Mesothelial cell of epicardium (in vitro differentiated cells): ENCODE measurements around the gene ACOXL. TPM values are rescaled to one million over a fixed set of nuclear protein-coding genes. Genes with fewer than 3 reads are reported as not detected.

Source experiments
- DNase-seq, 2 experiments: peaks; one replicate each; pipeline ENCODE4 v3.0.0; 2021; ENCODE audit warnings: low spot score in 2 of 2; ENCODE audit not compliant: unreplicated experiment in 2 of 2
- H3K27ac Mint-ChIP-seq: 2 replicates; pipeline ENCODE4 v1.8.0; 2021; ENCODE audit warnings: mixed read lengths
- H3K27me3 Mint-ChIP-seq: 2 replicates; pipeline ENCODE4 v1.8.0; 2021; ENCODE audit warnings: low read depth, mixed read lengths
- H3K36me3 Mint-ChIP-seq: 2 replicates; pipeline ENCODE4 v1.8.0; 2021; ENCODE audit warnings: mixed read lengths
- H3K4me1 Mint-ChIP-seq: 2 replicates; pipeline ENCODE4 v1.8.0; 2021; ENCODE audit warnings: mixed read lengths
- H3K4me3 Mint-ChIP-seq: 2 replicates; pipeline ENCODE4 v1.8.0; 2021; ENCODE audit warnings: mild to moderate bottlenecking, moderate library complexity, mixed read lengths
- H3K9me3 Mint-ChIP-seq: 2 replicates; pipeline ENCODE4 v1.8.0; 2021; ENCODE audit warnings: mixed read lengths
- total RNA-seq: library from RNA; stranded (reverse); gene quantifications from 3 replicates; pipeline ENCODE4 v1.2.1, GENCODE V29; 2021
- TF ChIP-seq, protein P1 (sequence below): fragments of 200-600 bp; sonication (generic); IDR thresholded peaks from one replicate; pipeline ENCODE4 v1.5.0; 2021; ENCODE audit warnings: antibody characterized with exemption; ENCODE audit not compliant: unreplicated experiment

The ACOXL gene
- total RNA-seq, 1 donor from 2014 or later = 0.20 TPM

- Mint-ChIP-seq H3K9me3 (peaks cover 23% of the 10 kb centered on the region), H3K27me3 (peaks cover 43% of the 10 kb centered on the region), H3K4me3 (no peak overlapping the region), H3K4me1 (no peaks in the 10 kb centered on the region), H3K27ac (no peak overlapping the region), H3K36me3 (no peaks in the 10 kb centered on the region)
- DNase-seq = no peak
- TF ChIP-seq, protein P1, sequence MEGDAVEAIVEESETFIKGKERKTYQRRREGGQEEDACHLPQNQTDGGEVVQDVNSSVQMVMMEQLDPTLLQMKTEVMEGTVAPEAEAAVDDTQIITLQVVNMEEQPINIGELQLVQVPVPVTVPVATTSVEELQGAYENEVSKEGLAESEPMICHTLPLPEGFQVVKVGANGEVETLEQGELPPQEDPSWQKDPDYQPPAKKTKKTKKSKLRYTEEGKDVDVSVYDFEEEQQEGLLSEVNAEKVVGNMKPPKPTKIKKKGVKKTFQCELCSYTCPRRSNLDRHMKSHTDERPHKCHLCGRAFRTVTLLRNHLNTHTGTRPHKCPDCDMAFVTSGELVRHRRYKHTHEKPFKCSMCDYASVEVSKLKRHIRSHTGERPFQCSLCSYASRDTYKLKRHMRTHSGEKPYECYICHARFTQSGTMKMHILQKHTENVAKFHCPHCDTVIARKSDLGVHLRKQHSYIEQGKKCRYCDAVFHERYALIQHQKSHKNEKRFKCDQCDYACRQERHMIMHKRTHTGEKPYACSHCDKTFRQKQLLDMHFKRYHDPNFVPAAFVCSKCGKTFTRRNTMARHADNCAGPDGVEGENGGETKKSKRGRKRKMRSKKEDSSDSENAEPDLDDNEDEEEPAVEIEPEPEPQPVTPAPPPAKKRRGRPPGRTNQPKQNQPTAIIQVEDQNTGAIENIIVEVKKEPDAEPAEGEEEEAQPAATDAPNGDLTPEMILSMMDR = no peak
These were observed 96.0 kb downstream of the ACOXL start for GRCh38 chr2:110828330-110828729.

DNA sequence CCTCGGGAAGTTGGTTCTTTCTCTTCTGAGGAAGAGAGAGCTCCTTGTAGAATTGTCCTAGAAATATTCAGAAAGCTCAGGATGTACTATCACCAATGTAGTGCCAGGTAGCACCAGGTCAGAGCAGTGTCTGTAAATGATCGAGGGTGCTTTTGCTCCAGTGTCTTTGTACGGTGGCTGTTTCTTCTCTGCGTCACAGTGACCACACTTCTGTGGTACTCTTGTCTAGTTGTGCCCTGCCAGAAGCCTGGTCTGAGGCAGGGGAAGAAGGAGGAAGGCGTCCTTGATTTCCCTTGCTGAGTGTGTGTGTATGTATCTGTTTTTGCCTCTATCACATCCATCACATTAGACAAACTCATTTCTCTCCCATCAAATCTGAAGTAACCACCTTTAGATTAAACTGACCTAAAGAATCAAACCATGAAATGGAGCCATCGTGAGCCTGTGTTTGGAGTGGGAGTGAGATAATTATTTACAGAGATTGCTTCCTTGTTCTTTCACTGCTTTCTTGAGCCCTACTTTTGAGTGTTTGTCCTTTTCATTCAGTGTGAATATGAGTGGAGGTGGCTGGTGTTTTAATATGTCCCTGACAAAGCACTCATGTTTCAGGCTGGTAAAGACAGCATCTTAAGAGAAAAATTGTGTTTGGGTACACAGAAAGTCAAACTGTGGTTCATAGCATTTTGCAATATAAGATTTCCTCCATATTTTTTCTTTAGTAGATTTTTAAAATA is 97.2 kb downstream of the ACOXL start:
- TF ChIP-seq, protein P1 = no peak
- Mint-ChIP-seq H3K36me3 (no peaks in the 10 kb centered on the region), H3K27me3 (peaks cover 56% of the 10 kb centered on the region), H3K9me3 (peaks cover 11% of the 10 kb centered on the region), H3K27ac (no peak overlapping the region), H3K4me1 (no peaks in the 10 kb centered on the region), H3K4me3 (no peak overlapping the region)
- DNase-seq = no peak

DNA sequence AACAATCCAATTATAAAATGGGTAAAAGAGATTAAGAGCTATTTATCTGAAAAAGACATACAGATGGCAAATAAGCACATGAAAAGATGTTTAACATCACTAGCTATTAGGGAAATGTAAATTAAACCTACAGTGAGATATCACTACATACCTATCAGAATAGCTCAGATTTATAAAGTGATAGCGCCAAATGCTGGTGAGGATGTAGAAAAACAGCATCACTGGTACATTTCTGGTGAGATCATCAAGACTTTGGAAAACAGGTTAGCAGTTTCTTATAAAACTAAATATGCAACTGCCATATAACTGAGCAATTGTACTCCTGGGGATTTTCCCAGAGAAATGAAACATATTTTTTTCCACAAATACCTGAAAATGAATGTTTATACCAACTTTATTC is 100.4 kb downstream of the ACOXL start:
- H3K4me3 Mint-ChIP-seq = no peak overlapping the region
- TF ChIP-seq, protein P1 = no peak
- H3K36me3 Mint-ChIP-seq = no peaks in the 10 kb centered on the region
- peaks cover 2% of the 10 kb centered on the region for H3K4me1 Mint-ChIP-seq
- no peak for DNase-seq
- no peak overlapping the region for H3K27ac Mint-ChIP-seq
- H3K9me3 Mint-ChIP-seq = no peaks in the 10 kb centered on the region
- H3K27me3 Mint-ChIP-seq = peaks cover 61% of the 10 kb centered on the region

DNA sequence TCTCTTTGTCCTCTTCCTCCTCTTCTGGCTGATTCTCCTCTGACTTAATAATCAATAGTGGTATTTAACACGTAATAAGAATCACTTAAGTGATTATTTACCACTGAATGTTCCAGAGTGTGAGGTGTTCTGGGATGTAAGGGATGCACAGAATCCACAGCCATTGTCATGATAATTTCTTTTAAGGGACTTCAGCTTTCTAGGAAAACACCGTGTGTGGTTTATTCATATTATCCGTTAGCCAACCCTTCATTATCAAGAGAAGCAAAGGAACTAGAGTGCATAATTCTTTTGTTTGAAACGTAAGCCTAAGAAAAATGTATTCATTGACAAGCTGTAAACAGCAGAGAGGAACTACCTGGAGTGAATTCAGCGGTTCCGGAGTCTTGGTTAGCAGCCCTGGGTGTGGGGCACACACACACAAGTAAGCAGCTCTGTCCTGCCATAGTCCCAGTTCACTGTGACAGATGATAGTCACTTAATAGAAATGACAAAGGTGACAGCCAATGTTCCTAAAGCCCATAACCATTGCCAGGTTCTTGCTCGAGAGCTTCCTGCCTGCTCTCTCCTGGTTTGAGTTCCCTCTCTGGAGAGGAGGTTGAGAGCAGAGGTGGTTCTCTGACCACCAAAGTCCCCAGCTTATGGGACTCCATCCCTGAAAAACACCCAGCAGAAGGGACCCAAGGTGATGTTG is 101.9 kb downstream of the ACOXL start:
- no peaks in the 10 kb centered on the region for H3K36me3 Mint-ChIP-seq
- TF ChIP-seq, protein P1 = no peak
- no peak for DNase-seq
- no peak overlapping the region for H3K4me3 Mint-ChIP-seq
- no peaks in the 10 kb centered on the region for H3K9me3 Mint-ChIP-seq
- H3K4me1 Mint-ChIP-seq = peaks cover 18% of the 10 kb centered on the region
- no peak overlapping the region for H3K27ac Mint-ChIP-seq
- peaks cover 50% of the 10 kb centered on the region for H3K27me3 Mint-ChIP-seq

GRCh38 chr2:110836671-110837070 is 104.3 kb downstream of the ACOXL start:
- TF ChIP-seq, protein P1 = no peak
- no peak for DNase-seq
- peaks cover 41% of the 10 kb centered on the region for H3K27me3 Mint-ChIP-seq
- no peak overlapping the region for H3K27ac Mint-ChIP-seq
- no peaks in the 10 kb centered on the region for H3K36me3 Mint-ChIP-seq
- H3K4me3 Mint-ChIP-seq = no peak overlapping the region
- no peaks in the 10 kb centered on the region for H3K9me3 Mint-ChIP-seq
- peaks cover 21% of the 10 kb centered on the region for H3K4me1 Mint-ChIP-seq
